Measurements from ENCODE around the gene A1BG. TPM values are rescaled to one million over a fixed set of nuclear protein-coding genes. Genes with fewer than 3 reads are reported as not detected.

Gene A1BG
- total and polyA plus RNA-seq, 2 of the 8 experiments (the other 6 are each of a cell fraction or from before 2014, with no cell fraction given) = 20.8 to 69.6 TPM

- TF ChIP-seq YY1 (IDR thresholded peaks at IDR 0.05; ENCODE audit: low read depth, low read length) (no peak), KDM1A (IDR thresholded peaks at IDR 0.05; ENCODE audit: borderline replicate concordance, low read length) (no peak), NRF1 (IDR thresholded peaks at IDR 0.05; ENCODE audit: low read depth, low read length) (no peak)
Observed at GRCh38 chr19:58318297-58318696, 35.0 kb downstream of the A1BG start (continued).
